ENCODE results near the gene GPR84.

Gene GPR84

DNA sequence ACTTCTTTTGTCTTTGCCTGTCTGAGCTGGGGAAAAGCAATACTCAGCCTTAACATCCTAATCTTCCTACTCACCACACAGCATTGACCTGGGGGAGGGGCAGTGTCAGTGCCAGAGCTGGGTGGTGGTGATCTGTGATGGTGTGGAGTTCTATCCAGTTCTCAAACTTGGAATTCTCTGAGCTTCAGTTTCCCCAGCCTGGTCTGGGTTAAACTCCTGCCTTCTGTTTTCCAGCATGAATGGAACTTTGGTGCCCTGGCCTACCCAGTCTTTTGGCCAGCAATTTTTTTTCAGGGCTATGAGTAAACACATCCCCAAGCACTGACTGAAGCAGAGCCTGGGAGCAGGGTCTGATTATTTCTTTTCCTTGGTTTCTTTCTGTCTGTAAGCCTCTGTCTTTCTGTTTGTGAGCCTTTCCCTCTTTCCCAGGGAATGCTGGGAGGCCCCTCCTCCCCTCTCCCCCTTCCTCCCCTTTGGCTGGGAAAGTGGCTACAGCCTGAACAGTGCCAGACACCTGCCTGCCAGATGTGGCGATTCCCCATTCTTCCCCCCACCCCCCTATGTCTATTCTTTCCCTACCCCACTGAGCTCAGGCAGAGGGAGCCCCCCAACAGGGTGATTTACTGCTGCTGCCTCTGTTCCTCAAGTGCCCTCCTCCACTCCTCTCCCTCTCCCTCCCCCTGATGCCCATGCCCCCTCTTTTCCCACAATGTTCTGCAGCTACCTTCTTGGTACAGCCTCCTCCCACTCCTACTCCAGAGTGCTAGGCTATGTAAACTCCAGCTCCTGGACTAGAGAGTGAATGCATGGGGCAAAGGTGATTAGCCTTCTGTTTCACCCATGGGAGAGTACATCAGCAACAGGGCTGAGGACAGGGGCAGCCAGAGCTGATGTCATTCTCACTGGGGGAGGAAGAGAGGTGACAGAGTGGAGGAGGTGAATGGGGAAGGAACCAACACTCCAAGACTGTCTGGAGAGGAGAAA, 11.1 kb downstream of the GPR84 start:
- H3K27ac ChIP-seq (ENCODE audit: low read depth, low read length): no peak overlapping the region
- H4K20me1 ChIP-seq (ENCODE audit: control insufficient read depth, insufficient read depth, low read depth, low read length): no peaks in the 10 kb centered on the region
- H3K9me2 ChIP-seq (replicated peaks; ENCODE audit: control insufficient read depth, low read length): no peaks in the 10 kb centered on the region
- 0 out of 2 replicates have a peak overlapping the region, but pooled peaks have one; percentile 53 for H3K4me2 ChIP-seq (ENCODE audit: low read length)
- no peaks in the 10 kb centered on the region for H3K27me3 ChIP-seq (ENCODE audit: control insufficient read depth, low read length)
- H3K79me2 ChIP-seq (ENCODE audit: control insufficient read depth, low read length): peaks cover 8% of the 10 kb centered on the region; the same call in 1 of the 2 replicates
- no peaks in the 10 kb centered on the region for H3K9me3 ChIP-seq (ENCODE audit: control insufficient read depth, insufficient read depth, low read length)
- H3K36me3 ChIP-seq (ENCODE audit: control insufficient read depth, low read length): peaks cover 30% of the 10 kb centered on the region
- peaks cover 9% of the 10 kb centered on the region; the same call in 1 of the 2 replicates for H3F3A ChIP-seq (ENCODE audit: control insufficient read depth, insufficient read depth)
- peaks cover 63% of the 10 kb centered on the region for H3K4me1 ChIP-seq (ENCODE audit: control insufficient read depth, low read length)
- no peak overlapping the region for H3K4me3 ChIP-seq (ENCODE audit: low read length)
- TF ChIP-seq, protein P1, sequence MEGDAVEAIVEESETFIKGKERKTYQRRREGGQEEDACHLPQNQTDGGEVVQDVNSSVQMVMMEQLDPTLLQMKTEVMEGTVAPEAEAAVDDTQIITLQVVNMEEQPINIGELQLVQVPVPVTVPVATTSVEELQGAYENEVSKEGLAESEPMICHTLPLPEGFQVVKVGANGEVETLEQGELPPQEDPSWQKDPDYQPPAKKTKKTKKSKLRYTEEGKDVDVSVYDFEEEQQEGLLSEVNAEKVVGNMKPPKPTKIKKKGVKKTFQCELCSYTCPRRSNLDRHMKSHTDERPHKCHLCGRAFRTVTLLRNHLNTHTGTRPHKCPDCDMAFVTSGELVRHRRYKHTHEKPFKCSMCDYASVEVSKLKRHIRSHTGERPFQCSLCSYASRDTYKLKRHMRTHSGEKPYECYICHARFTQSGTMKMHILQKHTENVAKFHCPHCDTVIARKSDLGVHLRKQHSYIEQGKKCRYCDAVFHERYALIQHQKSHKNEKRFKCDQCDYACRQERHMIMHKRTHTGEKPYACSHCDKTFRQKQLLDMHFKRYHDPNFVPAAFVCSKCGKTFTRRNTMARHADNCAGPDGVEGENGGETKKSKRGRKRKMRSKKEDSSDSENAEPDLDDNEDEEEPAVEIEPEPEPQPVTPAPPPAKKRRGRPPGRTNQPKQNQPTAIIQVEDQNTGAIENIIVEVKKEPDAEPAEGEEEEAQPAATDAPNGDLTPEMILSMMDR (IDR thresholded peaks at IDR 0.05; ENCODE audit: low read depth, low read length, poor library complexity, severe bottlenecking): no peak
- no peak for TF ChIP-seq EZH2phosphoT487 (IDR thresholded peaks at IDR 0.05; ENCODE audit: borderline replicate concordance, low read length)

DNA sequence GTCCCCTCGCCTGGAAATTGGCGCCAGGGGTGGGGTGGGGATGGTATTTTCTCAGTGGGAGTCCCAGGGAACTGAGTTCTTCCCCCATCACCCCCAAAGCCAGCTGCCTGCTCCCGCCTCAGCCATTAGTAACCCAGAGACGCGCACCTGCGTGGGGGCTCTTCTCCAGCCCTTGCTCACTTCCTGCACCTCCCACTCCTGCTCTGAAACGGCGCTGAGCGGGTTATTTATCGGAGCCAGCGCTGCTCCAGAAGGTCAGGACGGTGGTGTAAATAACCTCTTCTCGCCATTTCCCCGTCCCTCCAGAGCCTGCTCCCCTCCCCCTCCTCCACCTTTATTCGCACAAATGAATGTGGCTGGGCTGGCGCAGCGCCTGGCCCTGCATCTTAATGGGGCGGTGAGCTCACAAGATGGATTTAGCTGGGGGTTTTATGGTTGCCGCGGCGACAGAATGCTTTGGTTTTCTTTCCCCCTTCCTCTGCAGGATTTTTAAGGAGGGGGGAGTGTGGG, 12.2 kb downstream of the GPR84 start:
- TF ChIP-seq EZH2phosphoT487 (IDR thresholded peaks at IDR 0.05; ENCODE audit: borderline replicate concordance, low read length): no peak
- TF ChIP-seq, protein P1 (IDR thresholded peaks at IDR 0.05; ENCODE audit: low read depth, low read length, poor library complexity, severe bottlenecking): no peak

DNA sequence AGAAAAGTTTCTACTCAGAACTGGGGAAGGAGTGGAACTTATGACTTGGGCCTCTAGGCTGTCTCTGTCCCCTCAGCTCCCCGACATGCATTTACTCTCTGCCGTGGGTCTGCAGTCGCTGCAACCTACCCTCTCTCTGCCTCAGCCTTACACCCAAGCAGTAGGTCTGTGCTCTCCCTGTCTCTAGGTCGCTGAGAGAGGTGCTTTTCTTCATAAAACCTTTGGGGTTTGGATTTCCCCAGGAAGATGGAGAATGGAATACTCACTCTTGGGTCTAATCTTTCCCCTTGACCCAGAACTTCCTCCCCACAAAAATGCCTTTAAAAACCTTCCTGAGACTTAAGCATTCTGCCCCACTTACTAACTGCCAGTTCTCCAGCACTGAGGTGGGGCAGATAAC, 12.9 kb downstream of the GPR84 start:
- no peaks in the 10 kb centered on the region for H3K9me2 ChIP-seq (replicated peaks; ENCODE audit: control insufficient read depth, low read length)
- no peak overlapping the region for H3K27ac ChIP-seq (ENCODE audit: low read depth, low read length)
- H3K4me3 ChIP-seq (ENCODE audit: low read length): no peak overlapping the region
- H3K27me3 ChIP-seq (ENCODE audit: control insufficient read depth, low read length): no peaks in the 10 kb centered on the region
- TF ChIP-seq, protein P1 (IDR thresholded peaks at IDR 0.05; ENCODE audit: low read depth, low read length, poor library complexity, severe bottlenecking): no peak
- no peak for TF ChIP-seq EZH2phosphoT487 (IDR thresholded peaks at IDR 0.05; ENCODE audit: borderline replicate concordance, low read length)
- H3K36me3 ChIP-seq (ENCODE audit: control insufficient read depth, low read length): peaks cover 42% of the 10 kb centered on the region
- peaks cover 9% of the 10 kb centered on the region; the same call in 1 of the 2 replicates for H3F3A ChIP-seq (ENCODE audit: control insufficient read depth, insufficient read depth)
- H3K4me1 ChIP-seq (ENCODE audit: control insufficient read depth, low read length): peaks cover 46% of the 10 kb centered on the region
- H3K4me2 ChIP-seq (ENCODE audit: low read length): no peak overlapping the region; the same call in 1 of the 2 replicates
- no peaks in the 10 kb centered on the region for H3K79me2 ChIP-seq (ENCODE audit: control insufficient read depth, low read length)
- no peaks in the 10 kb centered on the region for H4K20me1 ChIP-seq (ENCODE audit: control insufficient read depth, insufficient read depth, low read depth, low read length)
- H3K9me3 ChIP-seq (ENCODE audit: control insufficient read depth, insufficient read depth, low read length): no peaks in the 10 kb centered on the region

More for the DNA sequence above, 12.2 kb downstream of the GPR84 start:
- Histone ChIP-seq H3K27me3 (ENCODE audit: control insufficient read depth, low read length) (no peaks in the 10 kb centered on the region), H3K27ac (ENCODE audit: low read depth, low read length) (no peak overlapping the region), H3K4me2 (ENCODE audit: low read length) (peak overlapping the region; percentile 53), H3K9me2 (replicated peaks; ENCODE audit: control insufficient read depth, low read length) (no peaks in the 10 kb centered on the region), H3K79me2 (ENCODE audit: control insufficient read depth, low read length) (no peaks in the 10 kb centered on the region), H3F3A (ENCODE audit: control insufficient read depth, insufficient read depth) (peaks cover 9% of the 10 kb centered on the region; the same call in 1 of the 2 replicates), H3K9me3 (ENCODE audit: control insufficient read depth, insufficient read depth, low read length) (no peaks in the 10 kb centered on the region), H3K4me1 (ENCODE audit: control insufficient read depth, low read length) (peaks cover 52% of the 10 kb centered on the region), H3K4me3 (ENCODE audit: low read length) (peak overlapping the region; percentile 37), H4K20me1 (ENCODE audit: control insufficient read depth, insufficient read depth, low read depth, low read length) (no peaks in the 10 kb centered on the region), H3K36me3 (ENCODE audit: control insufficient read depth, low read length) (peaks cover 39% of the 10 kb centered on the region)

All from DOHH2 (cell line).